Natural killer cell treated with Interleukin-12 subunit alpha and Interleukin-12 subunit beta and Interleukin-15 and Interleukin-18, amount 100 ng/mL, for 72 hours (primary cell): ENCODE data around the gene SAMD4B. TPM values are rescaled to one million over a fixed set of nuclear protein-coding genes. Genes with fewer than 3 reads are reported as not detected.

ENCODE experiments used
- ATAC-seq, 2 donors: fragments of 150-1000 bp; cut with Tn5 transposase in 1 of 2; sonication (Bioruptor Pico), chemical (Tn5 transposase) in 1 of 2; 2 replicates each; pipeline ENCODE4 v1.10.0; 2021
- DNase-seq: peaks from one replicate; pipeline ENCODE4 v3.0.0; 2022; ENCODE audit warnings: low spot score
- H3K27ac Mint-ChIP-seq, 2 donors: 1 replicate in 1 of 2; 2 replicates in 1 of 2; pipeline ENCODE4 v1.8.0; 2022; ENCODE audit warnings: mixed read lengths in 2 of 2, mild to moderate bottlenecking in 1 of 2, moderate library complexity in 1 of 2
- H3K27me3 Mint-ChIP-seq, 2 donors: 1 replicate in 1 of 2; 2 replicates in 1 of 2; pipeline ENCODE4 v1.8.0; 2022; ENCODE audit warnings: mixed read lengths in 2 of 2
- H3K36me3 Mint-ChIP-seq: one replicate; pipeline ENCODE4 v1.8.0; 2022; ENCODE audit warnings: mixed read lengths
- H3K4me1 Mint-ChIP-seq, 2 donors: 1 replicate in 1 of 2; 2 replicates in 1 of 2; pipeline ENCODE4 v1.8.0; 2022; ENCODE audit warnings: low read depth in 2 of 2, mixed read lengths in 2 of 2, mild to moderate bottlenecking in 1 of 2
- H3K4me3 Mint-ChIP-seq: one replicate; pipeline ENCODE4 v1.8.0; 2022; ENCODE audit warnings: mixed read lengths
- H3K9me3 Mint-ChIP-seq: 2 replicates; pipeline ENCODE4 v1.8.0; 2022; ENCODE audit warnings: mixed read lengths
- total RNA-seq, 2 donors: library from RNA; stranded (reverse); gene quantifications; one replicate each; pipeline ENCODE4 v1.2.3, GENCODE V29; 2022

Gene SAMD4B
- total RNA-seq, 2 donors from 2014 or later, result 81.4 to 95.5 TPM

DNA sequence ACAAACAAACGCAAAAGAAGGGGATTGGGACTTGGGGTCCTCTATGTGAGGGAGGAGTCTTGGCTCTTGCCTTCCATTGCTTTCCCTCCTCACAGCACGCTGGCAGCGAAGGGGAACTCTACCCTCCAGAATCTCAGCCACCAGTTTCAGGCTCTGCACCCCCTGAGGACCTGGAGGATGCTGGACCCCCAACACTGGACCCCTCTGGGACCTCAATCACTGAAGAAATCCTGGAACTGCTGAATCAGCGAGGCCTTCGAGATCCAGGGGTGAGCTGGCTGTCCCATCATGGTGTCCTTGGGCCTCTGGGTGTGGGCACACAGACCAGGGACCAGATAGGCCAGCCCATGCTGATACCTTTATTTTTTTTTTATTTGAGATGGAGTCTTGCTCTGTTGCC is 79.8 kb downstream of the SAMD4B start:
- Mint-ChIP-seq H3K9me3 (no peaks in the 10 kb centered on the region), H3K27ac (no peak overlapping the region), H3K27me3 (no peaks in the 10 kb centered on the region), H3K36me3 (no peaks in the 10 kb centered on the region), H3K4me3 (no peak overlapping the region), H3K4me1 (peaks cover 6 to 11% of the 10 kb centered on the region in 2 donors)
- ATAC-seq, result no peak
- DNase-seq, result no peak

DNA sequence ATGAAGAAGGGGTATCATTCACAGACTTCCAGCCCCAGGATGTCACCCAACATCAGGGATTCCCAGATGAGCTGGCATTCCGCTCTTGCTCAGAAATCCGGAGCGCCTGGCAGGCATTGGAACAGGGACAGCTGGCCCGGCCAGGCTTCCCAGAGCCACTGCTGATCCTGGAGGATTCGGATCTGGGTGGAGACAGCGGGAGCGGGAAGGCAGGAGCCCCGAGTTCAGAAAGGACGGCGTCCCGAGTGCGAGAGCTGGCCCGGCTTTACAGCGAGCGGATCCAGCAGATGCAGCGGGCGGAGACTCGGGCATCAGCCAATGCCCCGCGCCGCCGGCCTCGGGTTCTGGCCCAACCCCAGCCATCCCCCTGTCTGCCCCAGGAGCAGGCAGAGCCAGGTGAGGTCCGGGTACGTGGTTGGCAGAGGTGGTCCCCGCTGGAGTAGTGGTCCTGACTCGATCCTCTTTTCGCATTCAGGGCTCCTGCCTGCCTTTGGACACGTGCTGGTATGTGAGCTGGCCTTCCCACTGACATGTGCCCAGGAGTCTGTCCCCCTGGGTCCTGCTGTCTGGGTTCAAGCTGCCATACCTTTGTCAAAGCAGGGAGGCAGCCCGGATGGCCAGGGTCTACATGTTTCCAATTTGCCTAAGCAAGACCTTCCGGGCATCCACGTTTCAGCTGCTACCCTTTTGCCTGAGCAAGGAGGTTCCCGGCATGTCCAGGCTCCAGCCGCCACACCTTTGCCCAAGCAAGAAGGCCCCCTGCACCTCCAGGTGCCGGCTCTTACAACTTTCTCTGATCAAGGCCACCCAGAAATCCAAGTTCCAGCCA is 81.3 kb downstream of the SAMD4B start:
- no peaks in the 10 kb centered on the region for H3K36me3 Mint-ChIP-seq
- no peak overlapping the region for H3K4me3 Mint-ChIP-seq
- no peak overlapping the region for H3K27ac Mint-ChIP-seq
- no peak for ATAC-seq
- peaks cover 3 to 11% of the 10 kb centered on the region in 2 donors for H3K4me1 Mint-ChIP-seq
- H3K27me3 Mint-ChIP-seq, result no peaks in the 10 kb centered on the region
- H3K9me3 Mint-ChIP-seq, result no peaks in the 10 kb centered on the region
- DNase-seq, result no peak

DNA sequence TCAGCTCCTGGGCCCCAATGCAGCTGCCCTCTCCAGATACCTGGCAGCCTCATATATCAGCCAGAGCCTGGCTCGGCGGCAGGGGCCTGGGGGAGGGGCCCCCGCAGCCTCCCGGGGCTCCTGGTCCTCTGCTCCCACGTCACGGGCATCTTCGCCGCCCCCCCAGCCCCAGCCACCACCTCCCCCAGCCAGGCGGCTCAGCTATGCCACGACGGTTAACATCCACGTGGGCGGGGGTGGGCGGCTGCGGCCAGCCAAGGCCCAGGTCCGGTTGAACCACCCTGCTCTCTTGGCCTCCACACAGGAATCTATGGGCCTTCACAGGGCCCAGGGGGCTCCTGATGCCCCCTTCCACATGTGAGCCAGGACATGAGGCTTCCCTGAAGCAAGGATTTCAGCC is 82.7 kb downstream of the SAMD4B start:
- DNase-seq (no peak), ATAC-seq (no peak)
- Mint-ChIP-seq H3K27me3 (no peaks in the 10 kb centered on the region), H3K27ac (no peak overlapping the region), H3K4me1 (peaks cover 3 to 11% of the 10 kb centered on the region in 2 donors), H3K9me3 (no peaks in the 10 kb centered on the region), H3K4me3 (no peak overlapping the region), H3K36me3 (no peaks in the 10 kb centered on the region)

DNA sequence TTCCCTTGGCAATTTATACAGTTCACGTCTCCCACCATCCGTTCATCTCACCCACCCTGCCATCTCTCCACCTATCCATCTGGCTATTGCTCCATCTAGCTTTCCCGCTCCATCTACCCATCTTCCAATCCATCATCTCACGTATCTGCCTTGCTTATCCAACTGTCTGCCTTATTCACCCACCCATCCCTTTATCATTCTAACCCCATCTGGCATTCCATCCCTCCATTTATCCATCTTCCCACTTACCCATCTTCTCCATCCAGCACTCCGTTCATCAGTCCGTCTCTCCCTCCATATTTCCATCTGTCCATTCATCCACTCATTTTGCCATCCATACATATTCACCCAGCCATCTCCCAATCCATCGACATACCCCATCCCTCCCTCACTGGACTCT is 83.5 kb downstream of the SAMD4B start:
- Mint-ChIP-seq H3K36me3 (no peaks in the 10 kb centered on the region), H3K9me3 (no peaks in the 10 kb centered on the region), H3K27me3 (no peaks in the 10 kb centered on the region), H3K4me1 (peaks cover 3 to 16% of the 10 kb centered on the region in 2 donors), H3K27ac (no peak overlapping the region), H3K4me3 (no peak overlapping the region)
- no peak for ATAC-seq
- no peak for DNase-seq

GRCh38 chr19:39426170-39426569 is 83.9 kb downstream of the SAMD4B start:
- no peak overlapping the region for H3K4me3 Mint-ChIP-seq
- no peak overlapping the region for H3K27ac Mint-ChIP-seq
- no peaks in the 10 kb centered on the region for H3K36me3 Mint-ChIP-seq
- peaks cover 3 to 20% of the 10 kb centered on the region in 2 donors for H3K4me1 Mint-ChIP-seq
- no peaks in the 10 kb centered on the region for H3K9me3 Mint-ChIP-seq
- no peak for ATAC-seq
- DNase-seq, result no peak
- no peaks in the 10 kb centered on the region for H3K27me3 Mint-ChIP-seq

- no peak for DNase-seq
- H3K9me3 Mint-ChIP-seq, result no peaks in the 10 kb centered on the region
- peaks cover 3 to 20% of the 10 kb centered on the region in 2 donors for H3K4me1 Mint-ChIP-seq
- ATAC-seq, result no peak
- no peak overlapping the region for H3K27ac Mint-ChIP-seq
- no peaks in the 10 kb centered on the region for H3K27me3 Mint-ChIP-seq
- H3K36me3 Mint-ChIP-seq, result no peaks in the 10 kb centered on the region
- H3K4me3 Mint-ChIP-seq, result no peak overlapping the region
Observed at GRCh38 chr19:39427707-39428106, 85.5 kb downstream of the SAMD4B start.

GRCh38 chr19:39428283-39429112 is 86.3 kb downstream of the SAMD4B start:
- ATAC-seq (no peak), DNase-seq (no peak)
- no peak overlapping the region for H3K27ac Mint-ChIP-seq
- H3K4me3 Mint-ChIP-seq, result no peak overlapping the region
- peaks cover 6% of the 10 kb centered on the region for H3K36me3 Mint-ChIP-seq
- H3K9me3 Mint-ChIP-seq, result no peaks in the 10 kb centered on the region
- H3K27me3 Mint-ChIP-seq, result no peaks in the 10 kb centered on the region
- H3K4me1 Mint-ChIP-seq, result peaks cover 8 to 27% of the 10 kb centered on the region in 2 donors

DNA sequence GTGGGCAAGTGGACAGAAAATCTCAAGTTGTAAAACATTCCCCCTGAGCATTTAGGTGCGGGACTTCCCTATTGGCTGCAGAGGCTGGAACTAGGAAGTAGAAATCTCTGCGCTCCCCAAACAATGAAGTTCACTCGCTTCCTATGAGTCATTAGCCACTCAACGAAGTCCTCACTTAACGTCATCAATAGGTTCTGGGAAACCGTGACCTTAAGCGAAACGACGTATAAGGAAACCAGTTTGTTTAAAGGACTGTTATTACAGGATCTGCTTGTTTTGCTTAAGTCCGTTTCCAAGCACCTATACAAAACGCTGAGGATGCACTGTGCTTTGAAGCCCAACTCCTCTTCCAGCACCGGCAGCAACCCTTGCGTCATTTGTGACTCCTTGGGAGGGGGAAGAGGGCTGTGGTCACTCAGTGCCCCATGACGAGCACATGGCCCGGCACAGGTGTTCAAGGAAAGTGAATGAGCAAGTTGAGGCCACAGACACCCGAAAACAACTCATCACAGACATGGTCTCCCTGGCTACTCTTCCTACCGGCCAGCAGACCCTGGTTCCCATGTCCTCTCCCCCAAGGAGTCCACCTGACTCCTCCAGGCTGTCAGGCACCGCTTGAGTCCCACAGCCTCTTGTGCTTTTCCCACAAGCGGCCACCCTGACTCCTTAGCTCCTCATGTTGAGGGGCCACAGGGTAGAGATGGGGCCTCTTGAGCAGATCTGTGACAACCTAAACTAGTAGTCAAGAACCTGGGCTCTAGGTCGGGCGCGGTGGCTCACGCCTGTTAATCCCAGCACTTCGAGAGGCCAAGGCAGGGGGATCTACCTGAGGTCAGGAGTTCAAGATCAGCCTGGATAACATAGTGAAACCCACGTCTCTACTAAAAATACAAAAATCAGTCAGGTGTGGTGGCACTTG is 88.7 kb downstream of the SAMD4B start:
- peak overlapping the region; percentile 58 for H3K4me3 Mint-ChIP-seq
- H3K9me3 Mint-ChIP-seq, result no peaks in the 10 kb centered on the region
- H3K27ac Mint-ChIP-seq, result peak overlapping the region in 1 of 2 donors; percentile 99
- peak; percentile 64 to 80 for ATAC-seq
- H3K27me3 Mint-ChIP-seq, result no peaks in the 10 kb centered on the region
- DNase-seq, result no peak
- H3K36me3 Mint-ChIP-seq, result peaks cover 20% of the 10 kb centered on the region
- peaks cover 20 to 40% of the 10 kb centered on the region in 2 donors for H3K4me1 Mint-ChIP-seq

GRCh38 chr19:39432677-39433025 is 90.4 kb downstream of the SAMD4B start:
- no peaks in the 10 kb centered on the region for H3K9me3 Mint-ChIP-seq
- peak overlapping the region in 1 of 2 donors; percentile 99 for H3K27ac Mint-ChIP-seq
- peak overlapping the region; percentile 100 for H3K4me3 Mint-ChIP-seq
- ATAC-seq, result no peak
- H3K36me3 Mint-ChIP-seq, result peaks cover 20% of the 10 kb centered on the region
- H3K4me1 Mint-ChIP-seq, result peaks cover 31 to 49% of the 10 kb centered on the region in 2 donors
- no peaks in the 10 kb centered on the region for H3K27me3 Mint-ChIP-seq
- DNase-seq, result no peak

- ATAC-seq (no peak), DNase-seq (no peak)
- peak overlapping the region; percentile 100 for H3K4me3 Mint-ChIP-seq
- H3K27ac Mint-ChIP-seq, result peak overlapping the region; percentile 99
- H3K9me3 Mint-ChIP-seq, result no peaks in the 10 kb centered on the region
- H3K4me1 Mint-ChIP-seq, result peaks cover 31 to 49% of the 10 kb centered on the region in 2 donors
- H3K36me3 Mint-ChIP-seq, result peaks cover 20% of the 10 kb centered on the region
- no peaks in the 10 kb centered on the region for H3K27me3 Mint-ChIP-seq
Observed at GRCh38 chr19:39433480-39434079, 91.4 kb downstream of the SAMD4B start.

- no peak for DNase-seq
- Mint-ChIP-seq H3K4me3 (peak overlapping the region; percentile 100), H3K4me1 (peaks cover 31 to 49% of the 10 kb centered on the region in 2 donors), H3K9me3 (no peaks in the 10 kb centered on the region), H3K27me3 (no peaks in the 10 kb centered on the region), H3K36me3 (peaks cover 20% of the 10 kb centered on the region), H3K27ac (peak overlapping the region; percentile 99)
- no peak for ATAC-seq
Observed at GRCh38 chr19:39434123-39435076, 92.2 kb downstream of the SAMD4B start.
